ENCODE results near the gene LRATD1.

DNA sequence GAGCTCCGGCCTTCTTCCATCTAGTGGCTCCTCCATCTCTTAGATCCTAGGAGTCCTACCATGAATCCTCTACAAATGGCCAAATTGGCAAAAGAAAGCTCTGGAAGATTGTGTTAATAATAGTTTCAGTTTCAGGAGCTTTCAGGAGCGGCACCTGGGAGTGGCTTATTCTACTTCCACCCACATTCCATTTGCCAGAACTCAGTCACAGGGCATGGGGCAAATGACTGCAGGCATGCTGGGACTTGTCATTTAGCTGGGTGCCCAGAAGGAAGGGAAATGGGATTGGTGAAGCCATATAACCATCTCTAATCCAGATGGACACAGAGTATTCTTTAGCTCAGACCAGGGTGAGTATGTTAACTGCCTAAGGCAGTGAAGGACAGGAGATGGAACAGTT, 3.6 kb upstream of the LRATD1 start:
- TF ChIP-seq ELF4 (IDR thresholded peaks at IDR 0.05) (no peak), L3MBTL2 (conservative IDR thresholded peaks at IDR 0.05) (no peak), NFRKB (IDR thresholded peaks at IDR 0.05) (no peak), TARDBP (IDR thresholded peaks at IDR 0.05) (no peak), FOXK2 (IDR thresholded peaks at IDR 0.05) (no peak), FOXA1 (IDR thresholded peaks at IDR 0.05) (no peak), ARNT (IDR thresholded peaks at IDR 0.05) (no peak), BHLHE40 (IDR thresholded peaks at IDR 0.05; ENCODE audit: borderline replicate concordance) (no peak)
